ENCODE measurements around the gene DBT.
"Not testable (repeated sequence)": the region's sequence is repeated elsewhere in the genome, so short reads cannot be mapped to it uniquely, and the experiment has no call there.

DBT gene

GRCh38 chr1:100250264-100250663 is 630 bp upstream of the DBT start:
- DNase-seq: no peak

- DNase-seq: no peak
These were observed 488 bp downstream of the DBT start for GRCh38 chr1:100249155-100249536.

- DNase-seq: no peak
These were observed 2.9 kb downstream of the DBT start for GRCh38 chr1:100246738-100247137.

GRCh38 chr1:100240631-100241030 is 9.0 kb downstream of the DBT start:
- no peak for DNase-seq

GRCh38 chr1:100239961-100240360 is 9.7 kb downstream of the DBT start:
- no peak for DNase-seq

- no peak for DNase-seq
These were observed 12.5 kb downstream of the DBT start for GRCh38 chr1:100237091-100237490.

- no peak for DNase-seq
These were observed 15.2 kb downstream of the DBT start for GRCh38 chr1:100234432-100234831.

GRCh38 chr1:100233566-100233965 is 16.1 kb downstream of the DBT start:
- DNase-seq: not testable (repeated sequence)

- DNase-seq: no peak
These were observed 17.5 kb downstream of the DBT start for GRCh38 chr1:100232156-100232555.

GRCh38 chr1:100231721-100232120 is 17.9 kb downstream of the DBT start:
- no peak for DNase-seq

GRCh38 chr1:100230765-100231164 is 18.9 kb downstream of the DBT start:
- DNase-seq: no peak

GRCh38 chr1:100229681-100230443 is 19.8 kb downstream of the DBT start:
- DNase-seq: no peak

GRCh38 chr1:100222428-100222827 is 27.2 kb downstream of the DBT start:
- no peak for DNase-seq

GRCh38 chr1:100219883-100220282 is 29.8 kb downstream of the DBT start:
- DNase-seq: no peak

GRCh38 chr1:100219457-100219856 is 30.2 kb downstream of the DBT start:
- no peak for DNase-seq

GRCh38 chr1:100217834-100218233 is 31.8 kb downstream of the DBT start:
- no peak for DNase-seq

- no peak for DNase-seq
These were observed 34.5 kb downstream of the DBT start for GRCh38 chr1:100215101-100215500.

GRCh38 chr1:100213141-100213540 is 36.5 kb downstream of the DBT start:
- DNase-seq: no peak

GRCh38 chr1:100206301-100206700 is 43.3 kb downstream of the DBT start:
- no peak for DNase-seq

- not testable (repeated sequence) for DNase-seq
These were observed 44.0 kb downstream of the DBT start for GRCh38 chr1:100205593-100205992.

- DNase-seq: not testable (repeated sequence)
These were observed 44.5 kb downstream of the DBT start for GRCh38 chr1:100205103-100205502.

GRCh38 chr1:100202703-100203102 is 46.9 kb downstream of the DBT start:
- DNase-seq: not testable (repeated sequence)

- not testable (repeated sequence) for DNase-seq
These were observed 49.6 kb downstream of the DBT start for GRCh38 chr1:100200060-100200459.

- DNase-seq: no peak
These were observed 51.0 kb downstream of the DBT start for GRCh38 chr1:100198596-100198995.

GRCh38 chr1:100188617-100189016 is 61.0 kb downstream of the DBT start:
- DNase-seq: no peak
